GM21529 (cell line): Measurements from ENCODE around the gene VPS37B.

Experiments used
- ATAC-seq: cut with Tn5 transposase; IDR thresholded peaks from one replicate; pipeline ENCODE4 v1.9.1; 2021; ENCODE audit not compliant: unreplicated experiment

The VPS37B gene

DNA sequence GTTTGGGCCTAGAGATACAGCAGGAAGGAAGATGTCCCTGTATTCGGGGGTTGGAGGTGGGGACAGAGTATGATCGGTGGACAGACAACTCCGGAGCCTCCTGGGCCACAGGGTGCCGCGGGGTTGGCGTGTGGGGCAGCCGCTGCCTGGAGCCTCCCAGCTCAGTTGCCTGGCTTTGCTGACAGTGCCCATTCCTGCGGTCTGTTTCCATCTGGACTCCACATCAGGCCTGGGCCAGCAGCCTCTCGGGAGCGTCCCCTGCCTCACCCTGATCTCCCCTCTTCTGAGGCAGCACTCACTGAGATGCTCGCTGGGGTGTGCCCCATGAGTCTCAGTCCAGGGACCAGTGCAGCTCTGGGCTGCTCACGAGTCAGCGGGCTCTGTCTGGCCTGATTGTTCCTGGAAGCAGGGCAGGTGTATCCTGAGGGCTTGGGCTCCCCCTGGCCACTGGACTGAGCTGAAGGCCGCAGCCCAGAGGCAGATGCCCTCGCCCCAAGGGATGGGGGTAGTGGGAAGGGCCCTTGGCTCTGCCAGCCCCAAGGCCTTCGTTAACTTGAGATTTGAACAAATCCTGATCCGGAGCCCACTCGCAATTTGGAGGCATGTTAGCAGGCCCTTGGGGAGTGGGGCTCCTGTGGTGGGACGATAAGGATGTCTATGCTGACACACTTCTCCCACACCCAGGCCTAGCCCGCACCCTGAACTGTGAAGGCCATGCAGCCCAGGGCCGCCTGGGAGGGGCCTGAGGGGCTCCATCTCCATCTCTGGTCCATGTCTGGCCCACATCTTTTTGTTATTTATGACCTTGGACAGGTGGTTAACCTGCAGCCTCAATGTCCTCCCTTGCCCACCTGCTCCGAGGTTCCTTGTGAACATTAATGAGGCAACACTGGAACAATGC is 53.2 kb downstream of the VPS37B start:
- no peak for ATAC-seq

DNA sequence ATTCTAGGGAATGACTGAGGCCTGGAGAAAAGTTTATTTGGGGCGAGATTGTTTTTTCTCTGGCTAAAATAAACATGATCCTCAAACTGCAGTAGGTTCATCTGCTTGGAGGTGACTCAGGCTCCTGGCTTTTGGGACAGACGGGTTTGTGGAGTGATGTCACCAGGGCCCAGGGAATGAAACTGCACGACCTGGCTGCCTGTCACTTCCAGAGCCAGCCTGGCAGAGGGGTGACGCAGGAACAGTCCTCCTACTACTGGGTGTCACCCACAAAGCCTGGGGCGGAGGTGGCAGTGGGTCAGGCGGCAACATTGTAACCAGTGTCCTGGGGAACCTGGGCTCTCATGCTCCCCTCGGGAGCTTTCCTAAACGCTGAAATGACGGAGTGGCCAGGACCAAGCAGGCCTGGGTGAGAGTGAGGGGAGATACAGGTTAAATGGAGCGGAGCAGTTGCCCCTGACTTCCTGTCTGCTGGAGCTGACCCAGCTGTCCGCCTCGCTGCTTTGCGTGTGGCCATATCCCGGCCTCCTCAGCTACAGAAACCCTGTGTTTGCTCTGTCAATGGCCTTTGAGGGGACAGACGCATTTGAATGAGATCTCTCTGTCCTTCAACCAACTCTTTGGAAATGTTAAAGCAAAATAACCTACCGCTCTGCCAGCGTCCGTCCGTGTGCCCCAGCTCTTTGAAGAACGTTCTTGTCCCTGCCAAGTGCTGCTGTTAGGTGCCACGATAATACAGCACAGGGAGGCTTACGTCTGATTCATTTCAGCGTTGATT is 54.2 kb downstream of the VPS37B start:
- no peak for ATAC-seq

DNA sequence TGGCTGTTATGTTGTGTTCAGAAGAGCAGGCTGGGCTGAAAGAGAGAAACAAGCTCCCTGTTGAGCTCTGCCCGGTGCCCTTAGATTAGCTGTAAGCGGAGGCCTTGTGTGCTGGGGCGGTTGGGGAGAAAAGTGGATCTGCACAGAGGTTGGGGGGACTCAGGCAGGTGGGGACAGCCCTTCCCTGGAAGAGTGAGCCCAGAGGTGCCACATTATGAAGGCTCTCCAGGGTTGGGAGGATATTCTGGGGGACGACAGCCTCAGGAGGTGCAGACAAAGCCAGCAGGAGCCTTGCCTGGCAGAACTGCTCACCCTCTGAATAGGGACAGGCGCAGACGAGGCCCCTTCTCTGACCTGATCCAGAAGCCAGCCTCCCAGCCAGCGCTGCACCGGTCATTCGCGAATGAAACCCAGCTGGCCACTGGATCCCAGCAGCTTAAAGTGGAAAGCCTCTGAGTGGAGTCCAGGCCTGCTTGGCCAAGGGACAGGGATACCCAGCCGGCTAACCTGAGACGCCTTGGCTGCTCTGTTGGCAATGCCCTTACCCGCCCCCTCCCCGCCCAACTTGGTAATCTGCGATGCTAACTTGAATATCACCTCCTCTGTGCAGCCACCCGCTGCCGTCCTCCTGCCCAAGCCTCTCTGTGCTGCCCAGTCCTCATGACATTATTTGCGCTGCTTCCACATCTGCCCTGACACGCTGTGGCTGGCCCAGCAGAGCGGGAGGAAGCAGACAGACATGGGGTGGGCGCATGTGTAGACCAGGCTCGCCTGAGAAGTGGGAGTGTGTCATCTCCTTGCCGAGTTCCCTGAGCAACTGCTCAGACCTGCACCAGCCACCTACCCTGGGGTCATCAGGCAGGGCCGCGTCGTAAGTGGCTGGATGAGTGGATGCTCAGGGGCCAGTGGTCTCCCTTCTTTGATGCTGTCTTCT is 55.1 kb downstream of the VPS37B start:
- ATAC-seq: no peak

DNA sequence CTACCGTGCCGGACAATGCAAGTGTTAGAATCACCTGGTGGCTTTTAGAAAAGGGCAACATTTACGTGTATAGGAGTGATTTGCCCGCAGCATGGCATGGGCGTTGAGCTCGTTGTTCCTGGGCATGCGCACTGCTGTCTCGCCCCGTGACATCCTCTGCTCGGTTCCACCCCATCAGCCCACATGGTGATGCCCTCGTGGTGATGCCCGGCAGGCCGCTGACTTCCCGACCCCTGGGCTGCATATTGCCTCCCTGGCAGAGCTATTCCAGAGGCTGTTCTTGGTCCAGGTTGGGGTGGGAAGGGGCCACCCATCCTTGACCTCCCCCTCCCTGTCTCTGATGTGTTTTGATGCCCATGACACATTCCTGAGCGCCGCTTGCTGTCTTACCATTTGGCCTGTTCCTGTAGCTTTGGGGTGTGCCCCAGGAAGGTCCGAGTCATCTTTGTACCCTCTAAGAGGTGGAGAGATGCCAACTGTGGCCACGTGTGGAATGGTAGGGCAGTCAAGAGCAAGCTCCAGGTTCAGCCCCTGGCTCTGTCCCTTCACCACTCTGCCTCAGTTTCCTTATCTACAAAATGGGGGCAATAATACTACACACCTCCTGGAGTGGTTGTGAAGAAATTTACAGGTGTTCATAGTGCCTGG is 55.9 kb downstream of the VPS37B start:
- no peak for ATAC-seq

DNA sequence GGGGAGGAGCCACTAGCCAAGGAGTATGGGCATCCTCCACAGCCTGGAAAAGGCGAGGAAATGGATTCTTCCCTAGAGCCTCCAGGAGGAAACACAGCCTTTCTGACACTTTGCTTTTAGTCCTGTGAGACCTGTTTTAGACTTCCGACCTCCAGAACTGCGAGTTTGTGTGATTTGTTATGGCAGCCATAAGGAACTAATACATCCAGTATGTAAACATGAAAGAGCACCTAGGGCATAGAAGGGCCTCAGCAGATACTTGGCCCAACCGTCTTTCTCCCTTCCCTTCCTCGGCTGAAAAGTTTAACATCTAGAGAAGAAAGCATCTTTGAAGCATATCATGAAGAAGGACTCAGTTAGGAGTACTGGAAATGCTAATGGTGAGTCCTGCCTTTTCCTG is 57.1 kb downstream of the VPS37B start:
- ATAC-seq: no peak

DNA sequence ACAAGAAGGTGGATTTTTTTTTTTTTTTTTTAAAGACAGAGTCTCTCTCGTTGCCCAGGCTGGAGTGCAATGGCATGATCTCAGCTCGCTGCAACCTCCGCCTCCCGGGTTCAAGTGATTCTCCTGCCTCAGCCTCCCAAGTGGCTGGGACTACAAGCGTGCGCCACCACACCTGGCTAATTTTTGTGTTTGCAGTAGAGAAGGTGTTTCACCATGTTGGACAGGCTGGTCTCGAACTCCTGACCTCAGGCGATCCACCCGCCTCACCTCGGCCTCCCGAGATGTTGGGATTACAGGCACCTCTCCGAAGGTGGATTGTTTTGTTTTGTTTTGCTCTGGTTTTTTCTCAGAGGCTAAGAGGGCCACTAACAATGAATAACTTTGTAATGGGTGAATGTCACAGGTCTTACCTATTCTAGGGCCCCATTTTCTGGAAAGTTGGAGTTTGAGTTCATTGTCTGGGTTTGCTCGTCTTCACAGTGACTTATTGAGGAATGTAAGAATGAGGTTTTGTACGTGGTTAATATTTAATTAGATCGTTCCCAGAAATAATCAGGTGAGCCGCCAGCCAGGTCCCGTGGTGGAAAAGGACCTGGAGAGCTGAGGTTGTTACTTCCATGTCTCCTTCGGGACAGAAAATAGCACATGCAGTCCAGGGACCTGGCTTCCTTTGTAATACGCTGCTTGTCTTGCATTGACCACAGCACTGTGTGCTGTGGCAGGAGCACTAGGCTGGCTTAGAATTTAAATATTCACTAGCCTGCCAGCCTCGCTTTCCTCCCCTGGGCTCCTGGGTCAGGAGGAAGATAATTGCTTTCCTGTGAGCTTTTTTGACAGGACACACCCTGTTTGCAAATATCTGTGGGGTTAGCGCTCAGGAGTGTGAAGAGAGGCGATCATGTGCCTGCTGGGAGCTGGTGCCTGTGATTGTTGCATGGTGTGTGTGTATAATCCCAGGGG is 58.3 kb downstream of the VPS37B start:
- no peak for ATAC-seq

DNA sequence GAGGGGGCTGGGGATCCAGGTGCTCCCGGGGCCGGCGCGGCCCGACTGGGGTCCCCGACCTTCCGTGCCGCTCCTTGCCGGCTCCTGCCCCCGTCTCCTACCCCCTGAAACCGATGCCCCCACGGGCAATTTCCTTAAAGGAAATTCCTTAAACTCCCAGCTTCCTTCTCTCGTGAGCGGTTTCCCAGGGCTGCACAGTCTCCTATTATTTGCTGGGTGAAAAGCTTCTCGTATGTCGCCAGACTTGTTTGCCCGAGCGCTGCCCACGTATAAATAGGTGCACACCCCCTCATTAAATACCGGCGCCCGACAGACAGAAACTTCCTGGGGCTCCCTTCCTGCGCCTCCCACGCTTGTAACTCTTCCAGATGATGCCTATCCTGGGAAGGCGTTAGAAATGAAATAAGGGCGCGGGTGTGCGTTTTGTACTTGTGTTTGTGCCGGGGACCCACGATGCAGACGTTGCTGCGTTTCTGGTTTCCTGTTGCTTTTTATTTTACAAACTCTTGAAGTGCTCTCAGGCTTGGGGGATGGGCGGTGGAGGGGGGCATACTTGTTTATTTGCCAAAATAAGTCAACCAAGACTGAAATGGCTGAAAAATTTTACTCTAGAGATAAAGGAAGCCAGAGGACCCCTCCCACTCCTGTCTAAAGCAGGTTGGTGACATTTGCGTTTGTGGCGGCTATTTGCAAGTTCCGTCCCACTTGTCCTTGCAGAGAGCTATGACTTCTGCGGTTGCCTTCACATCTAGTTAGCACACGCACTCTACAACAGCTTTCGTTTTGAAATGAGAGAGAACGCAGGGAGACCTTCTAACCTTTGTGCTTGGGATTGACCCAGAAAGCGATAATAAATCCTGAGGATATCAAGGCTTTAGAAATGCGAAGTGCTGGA is 59.6 kb downstream of the VPS37B start:
- ATAC-seq: peak; percentile 39

DNA sequence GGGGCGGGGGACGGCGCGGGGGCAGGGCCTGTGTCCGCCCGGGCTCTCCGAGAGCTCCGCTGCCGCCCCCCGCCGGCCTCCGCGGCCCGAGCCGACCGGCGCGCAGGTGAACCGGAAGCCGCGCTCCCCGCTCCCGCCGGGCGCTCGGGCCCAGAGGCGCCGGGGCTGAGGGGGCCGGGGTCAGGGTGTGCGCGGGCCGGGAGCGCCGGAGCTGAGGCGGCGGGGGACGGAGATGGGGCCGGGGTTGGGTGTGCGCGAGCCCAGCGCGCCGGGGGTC is 60.2 kb downstream of the VPS37B start:
- peak; percentile 42 for ATAC-seq

DNA sequence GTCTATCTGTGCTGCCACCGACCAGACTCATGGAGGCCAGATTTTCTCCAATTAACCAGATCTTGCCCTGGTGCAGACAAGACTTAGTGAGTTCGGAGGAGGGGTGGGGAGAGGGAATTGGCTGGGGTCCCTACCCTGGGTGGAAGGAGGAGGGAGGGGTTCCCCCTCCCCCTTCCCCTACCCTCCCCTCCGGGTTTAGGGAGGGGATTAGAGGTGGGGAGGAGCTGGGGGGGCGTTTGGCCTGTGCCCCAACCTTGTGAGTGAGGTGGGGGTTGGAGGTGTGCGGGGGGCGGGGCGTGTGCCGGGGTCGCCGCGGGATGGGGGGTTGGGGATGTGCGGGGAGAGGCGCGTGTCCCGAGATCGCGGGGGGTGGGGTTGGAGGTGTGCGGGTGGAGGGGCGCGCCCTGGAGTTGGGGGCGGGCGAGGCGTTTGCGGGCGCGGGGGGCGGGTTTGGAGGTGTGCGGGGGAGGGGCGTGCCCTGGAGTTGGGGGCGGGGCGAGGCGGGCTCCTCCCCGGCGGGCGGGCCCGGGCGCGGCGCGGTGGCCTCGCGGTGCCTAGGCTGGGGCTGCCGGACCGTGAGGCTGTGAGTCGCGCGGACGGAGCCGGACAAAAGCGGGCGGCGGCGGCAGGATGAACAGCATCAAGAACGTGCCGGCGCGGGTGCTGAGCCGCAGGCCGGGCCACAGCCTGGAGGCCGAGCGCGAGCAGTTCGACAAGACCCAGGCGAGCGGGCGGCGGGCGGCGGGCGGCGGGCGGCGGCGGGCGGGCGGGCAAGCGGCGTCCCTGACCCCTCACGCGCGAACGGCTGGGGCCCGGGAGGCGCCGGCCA is 60.8 kb downstream of the VPS37B start, which contains the start of gene HIP1R:
Gene HIP1R (plus strand): TSS at position 537 of the 829 bp plus-strand sequence. CDS start 94 bp downstream, at position 631.
- ATAC-seq: peak; percentile 40

DNA sequence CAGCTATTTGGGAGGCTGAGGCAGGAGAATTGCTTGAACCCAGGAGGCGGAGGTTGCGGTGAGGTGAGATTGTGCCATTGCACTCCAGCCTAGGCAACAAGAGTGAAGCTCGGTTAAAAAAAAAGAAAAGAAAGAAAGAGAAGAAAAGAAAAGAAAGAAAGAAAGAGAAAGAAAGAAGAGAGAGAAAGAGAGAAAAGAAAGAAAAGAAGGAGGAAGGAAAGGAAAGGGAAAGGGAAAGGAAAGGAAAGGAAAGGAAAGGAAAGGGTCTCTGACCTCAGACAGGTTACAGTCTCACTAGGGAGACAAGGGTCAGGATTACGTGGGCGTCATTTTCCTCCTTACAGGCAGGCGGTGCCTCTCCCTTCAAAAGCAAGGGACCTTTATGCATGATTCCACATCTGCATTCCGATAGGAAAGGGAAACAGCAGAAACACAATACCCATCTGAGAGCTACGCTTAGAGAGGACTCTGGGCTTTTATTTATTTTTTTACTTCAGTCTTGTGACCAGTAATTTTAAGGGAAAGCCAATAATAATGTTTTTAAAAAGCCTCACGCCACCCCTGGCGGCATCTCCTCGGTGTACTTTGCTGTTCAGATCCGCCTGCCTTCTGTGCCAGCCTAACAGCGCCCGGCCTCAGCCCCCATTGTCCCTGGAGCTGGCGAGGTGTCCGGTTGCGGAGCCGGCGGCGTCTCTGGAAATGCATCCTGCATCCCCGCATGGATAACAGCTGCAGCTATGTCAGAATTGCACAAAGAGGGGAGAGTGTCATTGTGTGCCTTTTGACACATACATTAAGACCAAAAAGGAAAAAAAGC is 61.6 kb downstream of the VPS37B start:
- ATAC-seq: no peak

DNA sequence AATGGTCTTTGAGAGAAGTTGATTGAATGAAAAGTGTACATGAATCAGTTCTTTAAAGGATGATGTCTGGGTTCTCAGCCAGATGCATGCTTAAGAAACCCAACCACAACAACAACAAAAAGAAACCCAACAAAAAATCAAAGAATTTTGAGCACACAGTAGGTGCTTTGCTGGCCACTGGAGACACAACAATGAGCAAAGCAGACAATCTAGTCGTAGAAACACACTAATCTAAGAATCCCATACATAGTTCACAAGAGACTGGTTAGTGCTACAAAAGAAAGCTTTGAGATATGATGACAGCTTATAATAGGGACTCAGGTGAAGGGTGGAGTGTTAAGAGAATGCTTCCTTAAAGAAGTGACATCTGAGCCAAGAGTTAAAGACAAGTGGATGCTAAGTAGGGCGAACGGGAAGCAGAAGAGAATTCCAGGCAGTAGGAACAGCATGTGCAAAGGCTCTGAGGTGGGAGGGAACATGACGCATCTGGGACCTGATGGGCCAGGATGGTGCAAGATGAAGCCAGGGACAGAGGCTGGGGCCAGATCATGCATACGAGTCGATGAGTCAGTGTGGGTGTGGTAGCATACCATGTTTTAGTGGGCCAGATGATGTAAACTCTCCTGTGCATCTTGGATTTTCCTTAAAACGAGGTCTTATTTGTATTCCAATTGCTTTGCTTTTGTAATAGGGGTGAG is 65.3 kb downstream of the VPS37B start:
- no peak for ATAC-seq

DNA sequence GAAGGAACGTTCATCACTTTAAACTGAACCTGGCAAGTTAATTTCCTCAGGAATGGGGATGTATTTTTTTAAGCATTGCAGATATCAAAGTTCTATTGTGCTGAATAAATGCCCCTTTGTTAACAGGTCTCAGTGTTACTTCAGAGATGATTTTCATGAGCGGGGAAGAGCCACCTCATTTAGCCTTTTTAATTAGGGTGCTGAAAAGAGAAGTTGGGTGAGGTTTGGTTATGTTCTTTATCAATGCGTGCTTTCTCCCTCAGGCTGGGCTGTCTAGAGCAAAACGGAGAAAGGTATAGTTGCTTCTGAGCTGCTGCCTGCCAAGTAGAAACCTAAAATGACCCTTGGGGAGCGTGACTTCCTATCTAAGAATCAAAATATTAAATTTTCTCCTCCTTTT is 68.7 kb downstream of the VPS37B start:
- ATAC-seq: no peak

DNA sequence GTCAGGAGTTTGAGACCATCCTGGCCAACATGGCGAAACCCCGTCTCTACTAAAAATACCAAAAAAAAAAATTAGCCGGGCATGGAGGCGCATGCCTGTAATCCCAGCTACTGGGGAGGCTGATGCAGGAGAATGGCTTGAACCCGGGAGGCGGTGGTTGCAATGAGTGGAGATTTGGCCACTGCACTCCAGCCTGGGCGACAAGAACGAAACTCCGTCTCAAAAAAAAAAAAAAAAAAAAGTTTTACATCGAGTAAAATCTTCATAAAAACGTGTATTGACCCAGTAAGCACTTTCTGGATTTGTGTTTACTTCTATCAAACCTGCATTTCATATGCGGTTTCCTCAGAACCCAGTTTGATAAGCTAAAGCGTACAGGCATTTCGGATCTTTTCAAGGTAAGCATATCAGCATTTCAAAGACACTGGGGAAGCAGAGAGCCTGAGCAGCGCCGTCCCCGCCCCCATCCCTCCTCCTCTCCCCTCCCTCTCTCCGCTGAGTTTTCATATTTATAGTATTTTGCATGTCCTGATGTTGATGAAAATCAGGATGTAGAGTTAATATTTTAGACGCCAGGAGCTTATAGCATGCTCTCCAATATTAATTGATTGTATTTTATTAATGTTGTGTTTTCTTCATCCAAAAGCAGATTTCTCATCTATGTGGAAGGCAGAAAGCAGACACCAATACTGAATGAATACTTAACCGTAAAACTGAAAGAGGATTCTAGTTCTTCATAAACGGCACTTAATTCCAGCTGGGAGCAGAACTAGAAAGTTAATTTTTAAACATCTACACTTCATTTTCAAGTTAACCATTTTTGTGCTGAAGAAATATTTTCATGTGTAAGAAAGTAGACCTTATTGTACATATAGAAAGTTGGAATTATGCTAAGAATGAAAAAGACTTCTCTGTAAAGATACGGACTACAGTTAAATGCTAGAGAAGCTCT is 69.9 kb downstream of the VPS37B start:
- ATAC-seq: no peak

DNA sequence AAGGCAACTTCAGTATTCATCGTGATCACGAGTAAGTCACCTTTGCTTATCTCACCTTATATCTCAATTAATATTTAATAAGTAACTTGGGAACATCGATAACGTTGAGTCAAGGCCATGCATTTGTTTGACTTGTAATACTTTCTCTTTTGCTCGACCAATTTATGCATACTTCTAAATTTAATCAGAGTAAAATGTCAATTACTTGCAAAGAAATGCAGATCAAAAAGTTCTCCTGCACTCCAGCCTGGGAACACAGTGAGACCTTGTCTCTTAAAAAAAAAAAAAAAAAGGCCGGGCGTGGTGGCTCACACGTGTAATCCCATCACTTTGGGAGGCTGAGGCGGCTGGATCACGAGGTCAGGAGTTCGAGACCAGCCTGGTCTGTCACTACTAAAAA is 72.5 kb downstream of the VPS37B start:
- ATAC-seq: no peak

DNA sequence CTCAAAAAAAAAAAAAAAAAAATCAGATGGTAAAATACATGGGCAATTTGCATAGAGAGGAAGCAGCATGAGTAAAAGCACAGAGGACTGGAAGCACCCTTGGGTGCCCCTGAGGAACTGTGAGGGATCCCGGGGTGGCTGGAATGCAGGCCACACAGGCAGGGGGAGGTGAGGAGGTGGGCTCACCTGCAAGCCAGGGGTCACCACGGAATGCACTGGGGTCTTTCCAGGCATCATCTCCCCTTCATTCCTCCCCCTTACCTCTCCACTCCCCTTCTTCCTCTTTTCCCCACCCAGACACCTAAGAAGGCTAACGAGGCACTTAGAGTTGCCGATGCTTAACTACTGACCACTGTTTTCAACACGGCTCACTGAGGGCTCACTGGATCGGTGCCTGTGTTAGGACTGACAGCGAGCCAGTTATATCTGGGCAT is 75.1 kb downstream of the VPS37B start:
- no peak for ATAC-seq
